ENCODE data around the gene GRIN2A. TPM values are rescaled to one million over a fixed set of nuclear protein-coding genes. Genes with fewer than 3 reads are reported as not detected.

The GRIN2A gene
- total RNA-seq, 1 donor, result 3.4 TPM

DNA sequence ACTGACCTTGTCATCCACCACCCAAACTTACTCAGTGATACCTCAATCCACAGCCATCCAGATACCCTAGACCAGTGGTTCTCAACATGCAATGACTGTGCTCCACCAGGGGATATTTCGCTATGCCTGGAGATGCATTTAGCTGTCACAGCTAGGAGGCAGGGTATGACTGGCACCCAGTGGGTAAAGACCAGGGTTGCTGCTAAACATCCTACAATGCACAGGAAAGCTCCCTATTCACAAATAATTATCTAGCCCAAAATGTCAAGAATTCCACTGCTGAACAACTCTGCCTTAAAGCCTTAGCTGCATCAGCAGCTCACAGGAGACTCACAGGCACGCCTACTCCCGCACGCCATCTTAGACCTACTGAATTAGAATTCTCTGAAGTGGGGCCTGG is 212.6 kb downstream of the GRIN2A start:
- H3K4me3 ChIP-seq (ENCODE audit: low read depth, low read length), result no peak overlapping the region
- DNase-seq (ENCODE audit: low read depth), result no peak
- no peak for TF ChIP-seq CTCF (IDR thresholded peaks at IDR 0.05; ENCODE audit: insufficient read depth, low read length)

DNA sequence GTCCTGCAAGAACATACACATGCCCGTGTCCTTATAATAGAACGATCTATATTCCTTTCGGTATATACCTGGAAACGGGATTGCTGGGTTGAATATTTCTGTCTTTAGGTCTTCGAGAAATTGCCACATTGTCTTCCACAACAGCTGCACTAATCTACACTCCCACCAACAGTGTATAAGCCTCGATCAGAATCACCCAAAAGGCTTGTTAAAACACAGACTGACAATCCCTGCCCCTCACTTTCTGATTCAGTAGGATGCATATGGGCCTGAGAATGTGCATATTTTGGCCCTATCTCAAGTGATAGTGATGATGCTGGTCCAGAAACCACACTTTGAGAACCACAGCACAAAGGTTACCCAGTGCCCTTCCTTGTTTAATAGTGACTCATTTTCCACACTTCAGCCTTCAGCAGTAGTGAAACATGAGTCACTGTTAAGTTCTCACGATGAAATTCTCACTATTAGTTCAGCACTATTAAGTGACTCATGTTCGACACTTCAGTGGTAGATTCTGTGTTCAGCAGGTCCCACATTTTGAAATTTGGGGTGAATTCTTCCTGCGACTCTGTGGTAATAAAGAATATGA is 215.6 kb downstream of the GRIN2A start:
- no peak overlapping the region for H3K4me3 ChIP-seq (ENCODE audit: low read depth, low read length)
- peak; percentile 2 for DNase-seq (ENCODE audit: low read depth)
- no peak for TF ChIP-seq CTCF (IDR thresholded peaks at IDR 0.05; ENCODE audit: insufficient read depth, low read length)

- DNase-seq (ENCODE audit: low read depth), result no peak
- TF ChIP-seq CTCF (IDR thresholded peaks at IDR 0.05; ENCODE audit: insufficient read depth, low read length), result no peak
- no peak overlapping the region for H3K4me3 ChIP-seq (ENCODE audit: low read depth, low read length)
Observed at GRCh38 chr16:9965079-9965478, 217.1 kb downstream of the GRIN2A start.

GRCh38 chr16:9964426-9964825 is 217.8 kb downstream of the GRIN2A start:
- no peak overlapping the region for H3K4me3 ChIP-seq (ENCODE audit: low read depth, low read length)
- DNase-seq (ENCODE audit: low read depth), result no peak
- no peak for TF ChIP-seq CTCF (IDR thresholded peaks at IDR 0.05; ENCODE audit: insufficient read depth, low read length)

DNA sequence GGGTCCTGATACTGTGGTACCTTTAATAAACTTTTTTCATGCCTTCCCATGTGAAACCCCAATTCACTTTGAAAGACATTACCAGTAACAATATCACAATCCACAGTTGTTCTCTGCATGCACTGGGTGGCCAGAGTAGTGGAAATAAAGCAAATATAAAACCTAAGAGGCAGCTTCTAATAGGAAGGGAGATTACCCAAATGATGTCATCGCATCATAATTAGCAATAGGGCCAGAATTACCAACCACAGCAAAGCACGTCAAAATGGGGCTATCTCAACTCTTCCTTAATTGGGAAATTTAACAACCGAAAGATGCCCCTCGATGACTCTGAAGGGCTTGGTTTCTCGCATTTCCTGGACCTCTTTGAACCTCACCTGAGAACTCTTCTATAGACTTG is 224.8 kb downstream of the GRIN2A start:
- no peak overlapping the region for H3K4me3 ChIP-seq (ENCODE audit: low read depth, low read length)
- no peak for DNase-seq (ENCODE audit: low read depth)
- no peak for TF ChIP-seq CTCF (IDR thresholded peaks at IDR 0.05; ENCODE audit: insufficient read depth, low read length)

GRCh38 chr16:9957002-9957401 is 225.2 kb downstream of the GRIN2A start:
- no peak for DNase-seq (ENCODE audit: low read depth)
- H3K4me3 ChIP-seq (ENCODE audit: low read depth, low read length), result no peak overlapping the region
- TF ChIP-seq CTCF (IDR thresholded peaks at IDR 0.05; ENCODE audit: insufficient read depth, low read length), result no peak

GRCh38 chr16:9955677-9956076 is 226.6 kb downstream of the GRIN2A start:
- TF ChIP-seq CTCF (IDR thresholded peaks at IDR 0.05; ENCODE audit: insufficient read depth, low read length), result no peak
- no peak for DNase-seq (ENCODE audit: low read depth)
- H3K4me3 ChIP-seq (ENCODE audit: low read depth, low read length), result no peak overlapping the region
